ENCODE data around the gene KAZN. TPM values are rescaled to one million over a fixed set of nuclear protein-coding genes. Genes with fewer than 3 reads are reported as not detected.
A peak's percentile ranks its signal among the peaks of the same experiment; 100 is the strongest.

KAZN gene
- total RNA-seq, 1 experiment from 2014 or later, result 15.6 TPM

- Histone ChIP-seq H4K20me1 (ENCODE audit: insufficient read depth) (no peaks in the 10 kb centered on the region), H3K4me3 (no peak overlapping the region), H3K9me2 (ENCODE audit: insufficient read depth) (no peaks in the 10 kb centered on the region), H3K9me3 (ENCODE audit: insufficient read depth, low read depth) (no peaks in the 10 kb centered on the region), H3K4me1 (replicated peaks; ENCODE audit: insufficient read depth) (no peaks in the 10 kb centered on the region), H3K27ac (no peak overlapping the region), H3K79me2 (ENCODE audit: low read depth) (no peaks in the 10 kb centered on the region), H3K36me3 (ENCODE audit: low read depth) (no peaks in the 10 kb centered on the region), H2AFZ (no peak overlapping the region), H3K27me3 (ENCODE audit: insufficient read depth, low read depth) (no peaks in the 10 kb centered on the region), H3F3A (ENCODE audit: insufficient read depth, low read depth) (no peaks in the 10 kb centered on the region), H3K4me2 (no peak overlapping the region)
- no TSS peak for BruUV-seq (replicated peaks)
- intact Hi-C loops (cut with micrococcal nuclease; ENCODE audit: unreplicated experiment), result no loop called here
- TF ChIP-seq, protein P1, sequence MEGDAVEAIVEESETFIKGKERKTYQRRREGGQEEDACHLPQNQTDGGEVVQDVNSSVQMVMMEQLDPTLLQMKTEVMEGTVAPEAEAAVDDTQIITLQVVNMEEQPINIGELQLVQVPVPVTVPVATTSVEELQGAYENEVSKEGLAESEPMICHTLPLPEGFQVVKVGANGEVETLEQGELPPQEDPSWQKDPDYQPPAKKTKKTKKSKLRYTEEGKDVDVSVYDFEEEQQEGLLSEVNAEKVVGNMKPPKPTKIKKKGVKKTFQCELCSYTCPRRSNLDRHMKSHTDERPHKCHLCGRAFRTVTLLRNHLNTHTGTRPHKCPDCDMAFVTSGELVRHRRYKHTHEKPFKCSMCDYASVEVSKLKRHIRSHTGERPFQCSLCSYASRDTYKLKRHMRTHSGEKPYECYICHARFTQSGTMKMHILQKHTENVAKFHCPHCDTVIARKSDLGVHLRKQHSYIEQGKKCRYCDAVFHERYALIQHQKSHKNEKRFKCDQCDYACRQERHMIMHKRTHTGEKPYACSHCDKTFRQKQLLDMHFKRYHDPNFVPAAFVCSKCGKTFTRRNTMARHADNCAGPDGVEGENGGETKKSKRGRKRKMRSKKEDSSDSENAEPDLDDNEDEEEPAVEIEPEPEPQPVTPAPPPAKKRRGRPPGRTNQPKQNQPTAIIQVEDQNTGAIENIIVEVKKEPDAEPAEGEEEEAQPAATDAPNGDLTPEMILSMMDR (conservative IDR thresholded peaks at IDR 0.05), result no peak
- TF ChIP-seq EZH2 (IDR thresholded peaks at IDR 0.05; ENCODE audit: low read depth), result no peak
- POLR2A ChIA-PET (ENCODE audit: unreplicated experiment), result no interaction called here
- CTCF ChIA-PET, result no interaction called here
- peak; percentile 48 to 61 for DNase-seq
Measured at GRCh38 chr1:14955402-14955801, 356.9 kb downstream of the KAZN start.

- H4K20me1 ChIP-seq (ENCODE audit: insufficient read depth), result no peaks in the 10 kb centered on the region
- no peaks in the 10 kb centered on the region for H3K79me2 ChIP-seq (ENCODE audit: low read depth)
- H3K4me2 ChIP-seq, result no peak overlapping the region
- H3K9me2 ChIP-seq (ENCODE audit: insufficient read depth), result no peaks in the 10 kb centered on the region
- no peak overlapping the region for H3K27ac ChIP-seq
- BruUV-seq (replicated peaks), result no TSS peak
- DNase-seq, result no peak
- H3K27me3 ChIP-seq (ENCODE audit: insufficient read depth, low read depth), result no peaks in the 10 kb centered on the region
- no peaks in the 10 kb centered on the region for H3F3A ChIP-seq (ENCODE audit: insufficient read depth, low read depth)
- TF ChIP-seq, protein P1 (conservative IDR thresholded peaks at IDR 0.05), result no peak
- no peak for TF ChIP-seq EZH2 (IDR thresholded peaks at IDR 0.05; ENCODE audit: low read depth)
- no peaks in the 10 kb centered on the region for H3K36me3 ChIP-seq (ENCODE audit: low read depth)
- CTCF ChIA-PET, result no interaction called here
- no peak overlapping the region for H2AFZ ChIP-seq
- intact Hi-C loops (cut with micrococcal nuclease; ENCODE audit: unreplicated experiment), result no loop called here
- H3K9me3 ChIP-seq (ENCODE audit: insufficient read depth, low read depth), result no peaks in the 10 kb centered on the region
- POLR2A ChIA-PET (ENCODE audit: unreplicated experiment), result no interaction called here
- H3K4me3 ChIP-seq, result no peak overlapping the region
- H3K4me1 ChIP-seq (replicated peaks; ENCODE audit: insufficient read depth), result no peaks in the 10 kb centered on the region
Measured at GRCh38 chr1:14955976-14956375, 357.5 kb downstream of the KAZN start.

DNA sequence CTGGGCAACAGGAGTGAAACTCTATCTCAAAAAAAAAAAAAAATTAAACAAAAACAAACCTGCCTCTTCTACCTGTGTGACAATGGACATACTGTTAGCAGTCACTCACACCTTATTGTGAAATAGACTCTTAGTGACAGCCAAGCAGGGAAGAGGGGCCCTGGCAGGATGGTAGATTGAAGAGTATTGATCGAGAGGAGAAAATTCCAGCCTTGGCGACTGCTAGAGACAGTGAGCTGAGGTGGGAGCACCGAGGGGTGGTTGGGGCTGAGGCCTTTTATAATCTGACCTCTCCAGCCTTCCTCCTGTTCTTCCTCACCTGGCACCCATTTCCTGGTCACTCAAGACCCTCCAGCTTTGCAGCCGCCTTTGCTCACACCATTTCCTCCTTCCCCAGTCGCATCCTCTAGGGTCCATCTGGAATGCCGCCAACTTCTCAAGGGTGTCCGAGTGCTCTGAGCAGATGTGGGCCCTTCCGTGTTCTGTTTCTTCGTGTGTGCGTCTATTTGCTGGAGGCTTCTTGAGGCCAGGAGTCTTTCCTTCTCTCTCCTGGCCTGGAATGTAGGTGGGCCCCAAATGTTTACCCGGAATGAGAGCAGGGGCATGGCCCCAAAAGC, 358.2 kb downstream of the KAZN start:
- Histone ChIP-seq H3K9me3 (ENCODE audit: insufficient read depth, low read depth) (no peaks in the 10 kb centered on the region), H3K4me3 (no peak overlapping the region), H3F3A (ENCODE audit: insufficient read depth, low read depth) (no peaks in the 10 kb centered on the region), H3K27ac (no peak overlapping the region), H3K36me3 (ENCODE audit: low read depth) (no peaks in the 10 kb centered on the region), H4K20me1 (ENCODE audit: insufficient read depth) (no peaks in the 10 kb centered on the region), H3K79me2 (ENCODE audit: low read depth) (no peaks in the 10 kb centered on the region), H3K4me2 (no peak overlapping the region), H3K9me2 (ENCODE audit: insufficient read depth) (no peaks in the 10 kb centered on the region), H3K4me1 (replicated peaks; ENCODE audit: insufficient read depth) (no peaks in the 10 kb centered on the region), H2AFZ (no peak overlapping the region), H3K27me3 (ENCODE audit: insufficient read depth, low read depth) (no peaks in the 10 kb centered on the region)
- DNase-seq, result no peak
- no TSS peak for BruUV-seq (replicated peaks)
- ChIA-PET CTCF (no interaction called here), POLR2A (ENCODE audit: unreplicated experiment) (no interaction called here)
- intact Hi-C loops (cut with micrococcal nuclease; ENCODE audit: unreplicated experiment), result no loop called here
- TF ChIP-seq, protein P1 (conservative IDR thresholded peaks at IDR 0.05), result no peak
- TF ChIP-seq EZH2 (IDR thresholded peaks at IDR 0.05; ENCODE audit: low read depth), result no peak
